Ishikawa (cell line): ENCODE data around the gene ZNF548.
A peak's percentile ranks its signal among the peaks of the same experiment; 100 is the strongest.

ENCODE experiments used
- CEBPB ChIP-seq: IDR thresholded peaks from 2 replicates; pipeline ENCODE4 v1.6.1; 2012
- CREB1 ChIP-seq: IDR thresholded peaks from 2 replicates; pipeline ENCODE4 v1.6.1; 2012; ENCODE audit warnings: low read depth
- EP300 ChIP-seq: IDR thresholded peaks from 2 replicates; pipeline ENCODE4 v1.6.1; 2012; ENCODE audit warnings: borderline replicate concordance
- FOXM1 ChIP-seq: IDR thresholded peaks from 2 replicates; pipeline ENCODE4 v1.6.1; 2012; ENCODE audit warnings: low read depth, borderline replicate concordance
- MAX ChIP-seq: IDR thresholded peaks from 2 replicates; pipeline ENCODE4 v1.6.1; 2012
- NFIC ChIP-seq: IDR thresholded peaks from 2 replicates; pipeline ENCODE4 v1.6.1; 2012
- RAD21 ChIP-seq: IDR thresholded peaks from 2 replicates; pipeline ENCODE4 v1.6.1; 2012; ENCODE audit warnings: low read depth
- REST ChIP-seq: IDR thresholded peaks from 2 replicates; pipeline ENCODE4 v1.6.1; 2012; ENCODE audit warnings: low read depth, mild to moderate bottlenecking
- TAF1 ChIP-seq: IDR thresholded peaks from 2 replicates; pipeline ENCODE4 v1.6.1; 2012; ENCODE audit warnings: low read depth, mild to moderate bottlenecking
- TCF12 ChIP-seq: IDR thresholded peaks from 2 replicates; pipeline ENCODE4 v1.6.1; 2012; ENCODE audit warnings: low read depth
- TEAD4 ChIP-seq: IDR thresholded peaks from 2 replicates; pipeline ENCODE4 v1.6.1; 2012
- USF1 ChIP-seq: IDR thresholded peaks from 2 replicates; pipeline ENCODE4 v1.6.1; 2012
- YY1 ChIP-seq: IDR thresholded peaks from 2 replicates; pipeline ENCODE4 v1.6.1; 2012; ENCODE audit warnings: low read depth
- ZBTB7A ChIP-seq: IDR thresholded peaks from 2 replicates; pipeline ENCODE4 v1.6.1; 2012; ENCODE audit warnings: low read depth

- TF ChIP-seq YY1 (peak; percentile 85; the same call in 1 of the 2 replicates), ZBTB7A (no peak), TEAD4 (no peak), CREB1 (peak; percentile 77), REST (no peak), RAD21 (no peak), MAX (peak; percentile 87), EP300 (no peak), USF1 (peak; percentile 30; the same call in 1 of the 2 replicates), TAF1 (peak; percentile 67; the same call in 1 of the 2 replicates), CEBPB (no peak), FOXM1 (no peak), NFIC (no peak), TCF12 (peak; percentile 50; the same call in 1 of the 2 replicates)
Observed at GRCh38 chr19:57435062-57435978, 45.7 kb downstream of the ZNF548 start, which contains the start of gene ZNF749.
